CD4-positive, alpha-beta T cell treated with Interleukin-17A for 1 hour (primary cell): ENCODE data around the gene PTPRE.

Experiments used
- DNase-seq: peaks from one replicate; pipeline ENCODE4 v3.0.0-alpha.2; 2020

The PTPRE gene

GRCh38 chr10:127959428-127959827 is 52.5 kb downstream of the PTPRE start:
- no peak for DNase-seq

GRCh38 chr10:127961071-127961470 is 54.2 kb downstream of the PTPRE start:
- DNase-seq: no peak

GRCh38 chr10:127962205-127962604 is 55.3 kb downstream of the PTPRE start:
- no peak for DNase-seq

- no peak for DNase-seq
Measured at GRCh38 chr10:127963136-127963535, 56.2 kb downstream of the PTPRE start.

- DNase-seq: no peak
Measured at GRCh38 chr10:127964621-127965020, 57.7 kb downstream of the PTPRE start.

- DNase-seq: no peak
Measured at GRCh38 chr10:127966875-127967274, 60.0 kb downstream of the PTPRE start.

- DNase-seq: no peak
Measured at GRCh38 chr10:127968027-127968441, 61.1 kb downstream of the PTPRE start.

GRCh38 chr10:127968659-127969058 is 61.8 kb downstream of the PTPRE start:
- DNase-seq: no peak

- DNase-seq: no peak
Measured at GRCh38 chr10:127971101-127971946, 64.4 kb downstream of the PTPRE start.

GRCh38 chr10:127971963-127972615 is 65.2 kb downstream of the PTPRE start:
- DNase-seq: no peak

GRCh38 chr10:127972751-127973357 is 66.0 kb downstream of the PTPRE start:
- no peak for DNase-seq

GRCh38 chr10:127973791-127974311 is 66.9 kb downstream of the PTPRE start:
- no peak for DNase-seq

GRCh38 chr10:127974911-127975310 is 68.0 kb downstream of the PTPRE start:
- DNase-seq: no peak

- no peak for DNase-seq
Measured at GRCh38 chr10:127976286-127976685, 69.4 kb downstream of the PTPRE start.

GRCh38 chr10:127976701-127977356 is 69.9 kb downstream of the PTPRE start:
- DNase-seq: no peak

GRCh38 chr10:127977357-127978009 is 70.6 kb downstream of the PTPRE start:
- no peak for DNase-seq

- no peak for DNase-seq
Measured at GRCh38 chr10:127978481-127978880, 71.6 kb downstream of the PTPRE start.

GRCh38 chr10:127979045-127979444 is 72.1 kb downstream of the PTPRE start:
- DNase-seq: no peak

- no peak for DNase-seq
Measured at GRCh38 chr10:127979566-127979965, 72.7 kb downstream of the PTPRE start.

- DNase-seq: no peak
Measured at GRCh38 chr10:127980898-127981297, 74.0 kb downstream of the PTPRE start.

GRCh38 chr10:127982601-127983000 is 75.7 kb downstream of the PTPRE start:
- DNase-seq: no peak

- DNase-seq: no peak
Measured at GRCh38 chr10:127983344-127984100, 76.6 kb downstream of the PTPRE start.
